ENCODE data around the gene ZNF71.
A peak's percentile ranks its signal among the peaks of the same experiment; 100 is the strongest.
"Not testable (repeated sequence)": the region's sequence is repeated elsewhere in the genome, so short reads cannot be mapped to it uniquely, and the experiment has no call there.

Gene ZNF71

DNA sequence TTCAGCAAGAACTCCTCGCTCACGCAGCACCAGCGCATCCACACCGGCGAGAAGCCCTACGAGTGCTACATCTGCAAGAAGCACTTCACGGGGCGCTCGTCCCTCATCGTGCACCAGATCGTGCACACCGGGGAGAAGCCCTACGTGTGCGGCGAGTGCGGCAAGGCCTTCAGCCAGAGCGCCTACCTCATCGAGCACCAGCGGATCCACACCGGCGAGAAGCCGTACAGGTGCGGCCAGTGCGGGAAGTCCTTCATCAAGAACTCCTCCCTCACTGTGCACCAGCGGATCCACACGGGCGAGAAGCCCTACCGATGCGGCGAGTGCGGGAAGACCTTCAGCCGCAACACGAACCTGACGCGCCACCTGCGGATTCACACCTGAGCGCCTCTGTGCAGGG is 27.3 kb downstream of the ZNF71 start:
- DNase-seq (ENCODE audit: low spot score) = no peak

DNA sequence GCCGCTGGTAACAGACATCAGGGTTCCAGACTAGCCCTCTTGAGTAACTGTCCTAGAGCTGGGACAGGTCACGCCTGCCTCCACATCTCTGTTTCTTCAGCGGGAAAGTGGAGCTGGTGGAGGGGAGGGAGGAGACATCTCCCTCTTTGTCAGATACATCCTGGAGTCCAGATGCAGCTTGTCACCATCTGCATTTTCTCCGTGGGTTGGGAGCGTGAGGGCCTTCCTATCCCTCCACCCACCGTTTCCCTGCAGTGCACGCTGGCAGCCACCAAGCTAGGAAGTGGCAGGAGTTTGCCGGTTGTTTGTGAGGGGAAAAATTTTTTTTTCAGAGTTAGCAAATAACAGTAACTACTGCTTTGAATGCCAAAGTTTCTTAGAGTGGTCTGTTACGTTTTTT is 27.9 kb downstream of the ZNF71 start:
- no peak for DNase-seq (ENCODE audit: low spot score)

DNA sequence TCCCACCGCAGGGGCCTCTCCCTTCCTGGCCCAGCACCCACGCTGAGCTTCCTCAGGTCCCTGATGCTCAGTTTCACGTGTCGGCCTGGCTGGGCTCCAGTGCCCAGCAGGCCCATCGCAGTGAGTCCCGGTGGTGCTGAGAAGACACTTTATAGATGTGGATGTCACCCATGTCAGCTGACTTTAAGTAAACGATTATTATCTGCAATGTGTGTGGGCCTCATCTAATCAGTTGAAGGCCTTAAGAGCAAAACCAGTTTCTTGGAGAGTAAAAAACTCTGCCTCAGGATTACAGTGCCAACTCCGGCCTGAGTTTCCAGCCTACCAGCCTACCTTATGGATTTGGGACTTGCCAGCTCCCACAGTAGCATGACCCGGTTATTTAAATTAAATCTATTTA is 30.6 kb downstream of the ZNF71 start:
- DNase-seq (ENCODE audit: low spot score) = no peak

DNA sequence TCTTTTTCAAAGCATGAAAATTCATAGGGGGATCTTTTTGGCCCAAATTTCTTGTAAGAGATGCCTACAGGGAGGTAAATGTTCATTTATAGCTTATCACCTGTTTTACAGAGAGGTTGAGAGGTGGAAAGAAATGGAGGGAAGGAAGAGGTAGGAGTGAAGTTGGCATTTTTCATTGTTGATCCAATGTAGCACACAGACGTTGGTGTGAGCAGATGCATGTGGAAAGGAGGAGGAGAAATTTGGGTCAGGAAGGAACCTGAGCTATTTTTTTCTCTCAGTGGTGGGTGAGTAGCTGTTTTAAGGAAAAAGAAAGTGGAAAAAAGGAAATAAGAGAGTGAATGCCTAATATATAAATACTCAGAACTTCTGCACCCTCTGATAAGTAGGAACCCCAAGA is 37.9 kb downstream of the ZNF71 start:
- DNase-seq (ENCODE audit: low spot score) = no peak

DNA sequence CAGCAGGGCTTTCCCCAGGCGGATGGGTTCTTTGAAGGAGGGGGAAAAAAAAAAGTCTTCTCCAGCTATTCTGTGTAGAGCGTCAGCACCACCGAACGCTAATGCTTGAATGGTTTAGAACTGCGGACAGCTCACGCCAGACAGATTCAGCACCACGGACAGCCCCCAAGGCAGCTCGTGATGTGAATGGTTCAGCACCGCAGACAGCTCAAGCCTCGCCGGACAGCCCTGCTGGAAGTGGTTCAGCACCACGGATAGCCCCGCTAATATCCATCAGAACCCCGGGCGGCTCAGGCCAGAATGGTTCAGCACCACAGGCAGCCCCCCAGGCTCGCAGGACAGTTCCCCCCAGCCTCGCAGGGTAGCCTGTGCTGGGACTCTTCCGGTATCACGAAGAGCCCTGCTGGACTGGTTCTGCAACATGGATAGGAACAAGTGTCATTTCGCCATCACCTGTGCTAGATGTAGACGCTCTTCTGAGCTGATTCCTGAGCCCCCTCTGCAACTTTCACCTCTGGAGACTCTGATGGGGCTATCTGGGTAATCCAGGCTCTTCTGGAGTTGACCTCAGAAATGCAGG is 43.0 kb downstream of the ZNF71 start:
- DNase-seq (ENCODE audit: low spot score) = peak; percentile 32

DNA sequence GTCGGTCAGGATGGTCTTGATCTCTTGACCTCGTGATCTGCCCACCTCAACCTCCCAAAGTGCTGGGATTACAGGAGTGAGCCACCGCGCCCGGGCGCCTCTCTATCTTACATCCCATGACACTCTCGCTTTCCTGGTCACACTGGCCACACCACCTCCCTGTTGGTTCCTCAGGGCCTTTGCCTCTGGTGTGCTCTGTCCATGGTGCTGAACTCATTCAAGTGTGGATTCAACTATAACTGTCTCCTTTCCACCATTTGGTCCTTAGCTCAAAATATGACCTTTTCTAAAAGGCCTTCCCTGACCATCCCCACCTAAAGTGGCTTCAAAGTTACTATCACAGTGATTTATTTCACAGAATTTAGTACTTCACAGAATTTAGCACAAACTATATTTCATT is 44.1 kb downstream of the ZNF71 start:
- no peak for DNase-seq (ENCODE audit: low spot score)

DNA sequence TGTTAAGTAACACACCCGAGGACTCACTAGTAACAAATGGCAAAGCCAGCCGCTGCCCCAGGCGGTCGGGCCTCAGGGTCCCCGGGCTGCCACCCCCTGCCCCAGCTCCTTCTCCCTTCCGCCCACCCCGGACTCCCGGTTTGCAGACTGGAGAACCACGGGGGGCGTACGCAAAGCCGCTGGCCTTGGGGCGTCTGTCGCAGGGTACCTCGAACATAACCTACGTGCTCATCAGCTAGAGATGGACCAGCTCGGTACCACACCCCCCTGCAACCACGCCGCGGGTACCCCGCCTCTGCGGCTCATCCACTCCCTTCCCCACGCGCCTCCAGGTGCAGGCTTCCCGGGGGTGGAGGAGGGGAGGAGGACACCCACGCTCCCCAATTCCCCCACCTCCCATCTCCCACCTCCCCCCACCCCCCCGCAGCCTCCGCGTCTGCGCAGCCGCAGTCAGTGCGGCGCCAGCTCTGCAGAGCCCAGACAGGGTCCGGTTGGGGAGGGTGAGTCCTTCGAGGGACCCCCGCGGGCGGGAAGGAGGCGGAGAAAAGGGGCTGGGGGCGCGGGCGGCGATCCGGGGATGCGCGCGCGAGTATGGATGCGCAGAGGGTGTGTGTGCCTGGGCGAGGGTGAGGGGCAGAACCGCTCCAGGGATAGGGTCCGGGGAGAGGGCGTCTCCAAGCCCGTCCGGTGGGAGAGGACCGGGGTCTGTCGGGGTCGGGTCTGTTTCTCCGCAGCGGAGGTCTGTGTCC is 47.8 kb downstream of the ZNF71 start, which contains the start of gene SMIM17:
Gene SMIM17 (plus strand): TSS at position 449 of the 749 bp plus-strand sequence. CDS start 2,509 bp downstream, outside the sequence.
- DNase-seq (ENCODE audit: low spot score) = no peak

DNA sequence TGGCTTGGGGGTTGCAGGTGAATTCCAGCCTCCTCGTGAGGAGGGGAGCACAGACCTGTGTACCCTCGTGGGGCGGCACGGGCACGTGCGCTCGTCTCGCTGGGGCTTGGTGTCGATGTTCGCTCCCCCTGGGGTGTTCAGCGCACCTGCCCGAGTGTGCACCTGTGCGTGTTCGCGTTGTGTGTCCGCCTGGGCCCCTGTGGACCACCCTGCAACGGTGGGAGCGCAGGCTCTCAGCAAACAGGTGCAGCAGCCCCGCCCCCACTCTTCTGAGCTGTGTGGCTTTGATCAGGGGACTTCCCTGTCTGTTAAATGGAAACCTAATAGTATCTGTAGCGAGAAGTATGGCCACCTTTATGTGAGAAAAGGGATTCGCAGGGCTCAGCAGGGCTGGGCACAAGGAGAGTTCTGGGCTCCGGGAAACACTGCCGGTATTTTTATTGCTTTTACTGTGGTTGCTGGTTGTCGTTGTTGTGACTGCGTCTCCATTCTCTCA is 48.4 kb downstream of the ZNF71 start:
- DNase-seq (ENCODE audit: low spot score) = no peak

DNA sequence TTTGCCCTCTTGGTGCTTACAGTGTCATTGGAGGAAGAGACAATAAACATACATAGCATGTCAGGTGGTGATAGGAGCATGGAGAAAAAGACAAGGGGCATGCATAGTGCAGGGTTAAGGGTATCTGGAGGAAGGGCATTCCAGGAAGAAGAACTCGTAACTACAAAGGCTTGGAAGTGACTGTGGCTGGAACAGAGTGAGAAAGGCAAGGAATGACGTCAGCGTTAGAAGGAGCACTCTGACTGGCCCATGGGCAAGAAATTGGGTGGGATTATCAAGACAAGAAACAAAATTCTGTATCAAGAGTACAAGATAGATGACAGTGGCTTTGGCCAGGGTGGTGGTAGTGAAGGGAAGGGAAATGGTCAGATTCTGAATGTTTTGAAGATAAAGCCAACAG is 59.0 kb downstream of the ZNF71 start:
- no peak for DNase-seq (ENCODE audit: low spot score)

DNA sequence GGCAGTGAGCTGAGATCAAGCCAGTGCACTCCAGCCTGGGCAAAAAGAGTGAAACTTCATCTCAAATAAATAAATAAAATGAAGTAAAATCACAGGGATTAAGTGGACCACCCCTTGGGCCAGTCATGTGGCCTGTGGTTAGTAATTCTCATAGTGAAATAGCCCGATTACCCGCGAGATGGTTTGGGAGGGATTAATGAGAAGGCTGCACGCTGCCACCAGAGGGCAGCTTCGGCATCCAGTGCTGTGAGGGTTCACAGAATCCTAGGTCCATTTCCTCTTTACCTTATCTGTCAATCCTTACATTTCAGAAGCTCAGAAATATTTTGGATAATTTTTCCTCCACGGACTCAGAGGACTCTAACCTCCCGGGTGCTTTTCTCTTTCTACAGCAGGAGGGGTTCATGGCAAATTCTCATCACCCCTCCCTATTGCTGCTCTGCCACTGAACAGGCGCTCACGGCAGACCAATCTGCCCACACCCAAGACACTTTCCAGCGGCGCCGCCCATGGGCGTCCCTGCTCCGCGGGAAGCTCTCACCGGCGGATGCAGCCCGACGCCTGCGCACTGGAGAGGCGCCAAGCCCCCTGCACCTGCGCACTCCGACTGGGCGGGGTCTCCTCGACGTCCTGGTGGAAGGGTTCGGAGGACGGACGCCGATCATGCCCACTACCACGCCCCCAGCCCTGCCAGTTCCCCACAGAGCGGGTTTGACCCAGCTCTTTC is 65.4 kb downstream of the ZNF71 start:
- DNase-seq (ENCODE audit: low spot score) = no peak

DNA sequence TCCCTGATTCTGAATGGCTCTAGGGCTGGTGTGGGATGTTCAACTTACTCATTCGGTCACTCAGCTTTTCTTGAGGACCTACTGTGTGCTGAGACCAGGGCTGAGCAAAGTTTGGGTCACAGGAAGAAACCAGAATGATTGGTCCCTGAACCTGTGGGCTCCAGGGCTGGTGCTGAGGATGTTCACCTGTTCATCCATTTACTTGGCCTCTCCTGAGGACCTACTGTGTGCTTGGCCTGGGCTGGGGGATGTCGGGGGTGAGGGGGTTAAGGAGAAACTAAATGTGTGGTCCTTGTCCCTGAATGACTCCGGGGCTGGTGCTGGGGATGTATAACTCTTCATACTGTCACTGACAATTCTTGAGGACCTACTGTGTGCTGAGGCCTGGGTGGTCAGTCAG is 66.1 kb downstream of the ZNF71 start:
- no peak for DNase-seq (ENCODE audit: low spot score)

DNA sequence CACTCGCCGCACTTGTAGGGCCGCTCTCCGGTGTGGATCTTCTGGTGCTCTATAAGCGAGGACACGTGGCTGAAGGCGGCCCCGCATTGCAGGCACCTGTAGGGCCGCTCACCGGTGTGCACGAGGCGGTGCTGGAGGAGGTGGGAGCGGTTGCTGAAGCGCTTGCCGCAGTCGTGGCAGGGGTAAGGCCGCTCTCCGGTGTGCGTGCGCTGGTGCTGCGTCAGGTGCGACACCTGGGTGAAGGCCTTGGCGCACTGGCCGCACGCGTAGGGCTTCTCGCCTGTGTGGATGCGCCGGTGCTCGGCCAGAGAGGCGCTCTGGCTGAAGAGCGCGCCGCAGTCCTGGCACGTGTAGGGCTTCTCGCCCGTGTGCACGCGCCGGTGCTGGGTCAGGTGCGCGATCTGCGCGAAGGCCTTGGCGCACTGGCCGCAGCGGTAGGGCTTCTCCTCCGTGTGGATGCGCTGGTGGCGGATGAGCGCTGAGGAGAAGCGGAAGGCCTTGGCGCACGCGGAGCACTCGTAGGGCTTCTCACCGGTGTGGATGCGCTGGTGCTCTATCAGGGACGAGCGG is 68.9 kb downstream of the ZNF71 start:
- DNase-seq (ENCODE audit: low spot score) = no peak

DNA sequence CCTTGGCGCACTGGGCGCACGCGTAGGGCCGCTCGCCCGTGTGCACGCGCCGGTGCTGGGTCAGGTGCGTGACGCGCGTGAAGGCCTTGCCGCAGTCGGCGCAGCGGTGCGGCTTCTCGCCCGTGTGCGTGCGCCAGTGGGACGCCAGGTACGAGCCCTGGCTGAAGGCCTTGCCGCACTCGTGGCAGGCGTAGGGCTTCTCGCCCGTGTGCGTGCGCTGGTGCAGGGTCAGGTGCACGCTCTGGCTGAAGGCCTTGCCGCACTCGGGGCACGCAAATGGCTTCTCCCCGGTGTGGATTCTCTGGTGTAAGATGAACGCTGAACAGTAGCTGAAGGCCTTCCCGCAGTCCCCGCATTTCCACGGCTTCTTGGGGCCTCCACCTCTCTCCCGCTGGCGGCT is 69.4 kb downstream of the ZNF71 start:
- no peak for DNase-seq (ENCODE audit: low spot score)

DNA sequence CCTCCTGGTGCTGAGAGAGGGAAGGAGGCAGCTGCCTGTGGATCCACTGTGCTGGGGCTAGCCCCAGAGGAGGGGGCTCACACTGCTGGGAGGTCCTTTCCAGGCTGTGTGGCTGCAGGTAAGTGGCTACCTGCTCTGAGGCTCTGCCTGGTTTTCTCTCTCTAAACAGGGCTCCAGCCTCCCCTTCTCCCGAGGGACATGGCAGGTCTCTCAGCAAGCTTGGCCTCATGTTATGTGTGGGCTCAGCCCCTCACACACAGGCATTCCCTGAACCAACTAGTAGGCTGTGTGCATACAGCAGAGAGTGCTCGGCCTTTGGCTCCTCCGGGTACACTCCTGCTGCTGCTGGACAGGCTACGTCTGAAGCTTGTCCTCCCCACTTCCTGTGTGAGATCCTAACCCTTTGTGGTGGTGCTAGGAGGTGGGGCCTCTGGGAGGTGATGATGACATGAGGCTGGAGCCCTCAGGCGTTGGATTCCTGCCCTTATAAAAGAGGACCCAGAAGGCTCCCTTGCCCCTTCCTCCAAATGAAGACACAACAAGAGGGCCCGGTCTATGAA is 72.3 kb downstream of the ZNF71 start:
- DNase-seq (ENCODE audit: low spot score) = no peak

DNA sequence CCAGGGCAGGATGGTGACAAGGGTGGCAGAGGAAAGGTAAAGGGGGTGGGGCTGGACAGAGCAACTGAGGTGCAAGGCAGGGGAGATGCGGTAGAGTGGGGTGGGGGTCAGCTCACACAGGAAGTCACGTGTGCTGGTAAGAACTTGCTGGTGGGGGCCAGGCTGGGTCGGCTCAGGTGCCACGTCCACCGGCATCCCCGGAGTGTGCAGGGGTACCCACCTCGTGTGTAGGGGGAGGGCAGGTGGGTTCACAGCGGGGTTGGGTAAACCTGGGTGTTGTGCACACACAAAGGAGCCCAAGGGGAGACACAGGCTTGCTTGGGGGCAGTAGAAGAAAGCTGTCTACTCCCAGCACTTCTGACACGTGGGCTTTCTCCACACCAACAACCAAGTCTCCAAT is 73.6 kb downstream of the ZNF71 start:
- no peak for DNase-seq (ENCODE audit: low spot score)

DNA sequence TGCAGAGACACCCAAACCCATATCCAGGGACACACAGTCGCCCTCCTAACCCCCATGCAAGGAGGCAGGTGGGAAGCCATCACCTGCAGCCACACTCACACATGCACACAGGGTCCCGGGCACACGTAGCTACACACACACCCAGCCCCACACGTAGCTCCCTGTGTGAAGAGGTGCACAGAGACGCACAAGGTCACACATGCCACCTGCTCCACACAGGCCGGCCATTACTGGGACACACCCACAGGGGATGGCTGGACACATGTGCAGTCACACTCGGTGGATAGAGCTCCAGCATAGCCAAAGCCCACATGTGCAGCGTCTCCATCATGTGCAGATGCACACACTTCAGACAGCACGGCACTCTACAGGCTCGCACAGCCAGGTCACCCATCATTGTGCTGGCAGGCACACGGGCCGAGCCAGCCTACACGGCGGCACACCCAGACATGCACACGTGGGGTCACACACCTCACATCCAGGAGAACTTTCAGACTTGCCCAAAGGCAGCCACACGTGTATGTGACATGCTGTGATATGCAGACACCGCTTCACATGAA is 75.4 kb downstream of the ZNF71 start:
- DNase-seq (ENCODE audit: low spot score) = no peak

DNA sequence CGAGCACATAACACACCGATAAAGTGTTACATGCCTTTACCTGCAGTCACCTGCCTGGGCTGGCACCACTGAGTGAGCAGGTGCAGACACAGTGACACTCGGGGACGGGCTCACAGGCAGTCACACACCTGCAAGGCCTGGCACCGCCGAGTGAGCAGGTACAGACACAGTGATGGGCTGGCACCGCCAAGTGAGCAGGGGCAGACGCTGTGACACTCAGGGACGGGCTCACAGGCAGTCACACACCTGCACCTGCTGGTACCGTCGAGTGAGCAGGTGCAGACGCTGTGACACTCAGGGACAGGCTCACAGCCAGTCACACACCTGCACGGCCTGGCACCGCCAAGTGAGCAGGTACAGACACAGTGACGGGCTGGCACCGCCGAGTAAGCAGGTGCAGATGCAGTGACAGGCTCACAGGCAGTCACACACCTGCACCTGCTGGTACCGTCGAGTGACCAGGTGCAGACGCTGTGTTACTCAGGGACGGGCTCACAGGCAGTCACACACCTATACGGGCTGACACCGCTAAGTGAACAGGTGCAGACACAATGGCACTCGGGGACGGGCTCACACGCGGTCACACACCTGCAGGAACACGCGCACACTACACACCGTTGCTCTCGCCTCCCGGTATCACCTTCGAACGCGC is 76.0 kb downstream of the ZNF71 start:
- DNase-seq (ENCODE audit: low spot score) = no peak

DNA sequence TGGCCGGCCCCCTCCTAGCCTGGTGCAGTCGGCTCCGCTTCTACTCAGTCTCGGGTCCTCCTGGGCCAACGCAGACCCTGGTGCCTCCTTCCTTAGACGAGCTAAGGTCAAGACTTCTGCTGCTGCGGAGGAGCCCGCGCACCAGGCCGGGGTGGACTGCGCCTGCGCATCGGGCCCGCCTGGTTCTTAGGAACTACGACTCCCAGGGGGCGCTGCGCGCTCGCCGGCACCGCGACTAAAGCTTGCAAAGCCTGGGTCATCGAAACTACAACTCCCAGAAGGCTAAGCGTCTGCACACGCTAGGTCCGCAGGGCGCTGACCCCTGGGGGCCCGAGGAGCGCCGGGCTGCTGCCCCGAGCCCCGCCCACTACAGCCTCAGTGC is 76.5 kb downstream of the ZNF71 start, which contains the start of gene ZNF835:
Gene ZNF835 (minus strand): TSS at position 145 of the 382 bp plus-strand sequence. CDS start 6,559 bp downstream, outside the sequence.
- DNase-seq (ENCODE audit: low spot score) = peak; percentile 62

DNA sequence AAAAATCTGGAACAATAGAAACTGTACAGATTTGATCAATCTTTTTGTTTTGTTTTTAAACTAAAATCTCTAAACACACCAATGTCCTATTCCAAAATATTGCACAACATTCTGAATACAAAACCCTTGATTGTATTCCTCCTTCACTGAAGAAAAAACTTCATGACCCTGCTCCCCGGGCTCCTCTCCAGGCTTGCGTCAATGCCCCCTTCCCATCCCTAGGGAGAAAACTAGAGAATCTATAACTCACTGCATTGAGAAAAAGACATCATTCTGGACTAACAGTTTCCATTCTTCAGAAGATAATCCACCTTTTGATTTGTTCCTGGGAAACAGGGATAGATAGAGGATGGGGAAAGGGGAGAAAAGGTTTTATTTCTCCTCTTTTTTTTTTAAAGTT is 77.5 kb downstream of the ZNF71 start:
- DNase-seq (ENCODE audit: low spot score) = not testable (repeated sequence)
